ENCODE data around the gene NRCAM. TPM values are rescaled to one million over a fixed set of nuclear protein-coding genes. Genes with fewer than 3 reads are reported as not detected.

NRCAM gene
- total and polyA plus RNA-seq, 8 donors, result 10.6 to 36.7 (median 16.2) TPM

GRCh38 chr7:108321359-108321758, 134.9 kb downstream of the NRCAM start:
- Histone ChIP-seq H3K27ac (no peak overlapping the region), H3K36me3 (no peaks in the 10 kb centered on the region), H3K4me1 (no peaks in the 10 kb centered on the region), H3K27me3 (no peaks in the 10 kb centered on the region), H3K9me3 (no peaks in the 10 kb centered on the region), H3K4me3 (no peak overlapping the region)
- intact Hi-C loops (cut with DNase I), result no loop called here
- DNase-seq (no peak), ATAC-seq (no peak)
- no peak for TF ChIP-seq CTCF (IDR thresholded peaks at IDR 0.05)

GRCh38 chr7:108316708-108317107, 139.5 kb downstream of the NRCAM start:
- no peaks in the 10 kb centered on the region for H3K27me3 ChIP-seq
- ATAC-seq, result no peak
- intact Hi-C loops (cut with DNase I), result no loop called here

GRCh38 chr7:108314551-108314950, 141.7 kb downstream of the NRCAM start:
- no peaks in the 10 kb centered on the region for H3K9me3 ChIP-seq
- intact Hi-C loops (cut with DNase I), result no loop called here
- H3K4me1 ChIP-seq, result no peaks in the 10 kb centered on the region
- no peak for TF ChIP-seq CTCF (IDR thresholded peaks at IDR 0.05)
- no peak overlapping the region for H3K4me3 ChIP-seq
- H3K27ac ChIP-seq, result no peak overlapping the region
- DNase-seq (peak in 1 of 4 donors; percentile 24), ATAC-seq (no peak)
- H3K27me3 ChIP-seq, result no peaks in the 10 kb centered on the region
- no peaks in the 10 kb centered on the region for H3K36me3 ChIP-seq

More at GRCh38 chr7:108316708-108317107, 139.5 kb downstream of the NRCAM start:
- Histone ChIP-seq H3K36me3 (no peaks in the 10 kb centered on the region), H3K27ac (no peak overlapping the region), H3K4me3 (no peak overlapping the region), H3K9me3 (no peaks in the 10 kb centered on the region), H3K4me1 (no peaks in the 10 kb centered on the region)
- TF ChIP-seq CTCF (IDR thresholded peaks at IDR 0.05), result no peak
- DNase-seq, result no peak

GRCh38 chr7:108314049-108314448, 142.2 kb downstream of the NRCAM start:
- Histone ChIP-seq H3K9me3 (no peaks in the 10 kb centered on the region), H3K27me3 (no peaks in the 10 kb centered on the region), H3K4me3 (no peak overlapping the region), H3K36me3 (no peaks in the 10 kb centered on the region), H3K4me1 (no peaks in the 10 kb centered on the region), H3K27ac (no peak overlapping the region)
- no peak for DNase-seq
- TF ChIP-seq CTCF (IDR thresholded peaks at IDR 0.05), result no peak
- no peak for ATAC-seq
- intact Hi-C loops (cut with DNase I), result no loop called here

- TF ChIP-seq CTCF (IDR thresholded peaks at IDR 0.05), result no peak
- no peak overlapping the region for H3K27ac ChIP-seq
- H3K9me3 ChIP-seq, result no peaks in the 10 kb centered on the region
- no peaks in the 10 kb centered on the region for H3K4me1 ChIP-seq
- H3K36me3 ChIP-seq, result no peaks in the 10 kb centered on the region
- intact Hi-C loops (cut with DNase I), result no loop called here
- no peaks in the 10 kb centered on the region for H3K27me3 ChIP-seq
- ATAC-seq (no peak), DNase-seq (no peak)
- H3K4me3 ChIP-seq, result no peak overlapping the region
Measured at GRCh38 chr7:108313086-108313485, 143.2 kb downstream of the NRCAM start.
